ENCODE results near the gene CLEC2D.
"Not testable (repeated sequence)": the region's sequence is repeated elsewhere in the genome, so short reads cannot be mapped to it uniquely, and the experiment has no call there.

CLEC2D gene

DNA sequence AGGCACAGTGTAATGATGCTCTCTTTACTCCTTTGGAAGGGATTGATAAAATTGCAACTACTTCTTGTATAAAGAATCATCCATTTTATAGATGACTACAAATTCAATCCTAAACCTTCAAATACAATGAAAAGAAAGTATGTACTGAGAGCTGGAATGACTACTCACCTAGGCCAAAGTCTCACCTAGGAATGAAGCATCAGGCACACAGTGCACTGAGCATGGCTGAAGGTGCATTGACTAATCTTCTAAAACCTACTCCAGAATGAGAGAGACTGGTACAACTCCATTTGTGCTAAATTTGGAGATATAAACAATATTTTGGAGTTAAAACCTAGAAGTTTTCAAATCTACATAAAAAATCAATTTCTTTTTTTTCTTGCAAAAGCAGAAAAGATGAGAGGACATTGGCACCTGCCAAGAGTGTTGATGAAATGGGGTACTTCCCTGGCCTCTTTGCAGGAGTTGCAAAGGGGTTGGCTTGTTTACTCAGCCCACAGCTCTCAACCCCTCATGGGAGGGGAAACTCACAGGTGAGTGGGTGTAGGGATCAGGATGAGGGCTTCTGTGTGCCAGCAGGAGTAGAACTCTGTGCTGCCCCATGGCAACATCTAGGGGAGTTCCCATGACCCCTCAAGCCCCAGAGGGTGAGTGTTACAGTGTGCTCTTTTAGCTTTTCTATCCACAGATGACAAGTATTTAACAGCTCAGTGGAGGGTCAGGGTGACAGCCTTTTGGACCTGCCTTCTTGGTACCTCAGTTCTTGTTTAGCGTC is 32.1 kb downstream of the CLEC2D start:
- peak; percentile 42 for DNase-seq

DNA sequence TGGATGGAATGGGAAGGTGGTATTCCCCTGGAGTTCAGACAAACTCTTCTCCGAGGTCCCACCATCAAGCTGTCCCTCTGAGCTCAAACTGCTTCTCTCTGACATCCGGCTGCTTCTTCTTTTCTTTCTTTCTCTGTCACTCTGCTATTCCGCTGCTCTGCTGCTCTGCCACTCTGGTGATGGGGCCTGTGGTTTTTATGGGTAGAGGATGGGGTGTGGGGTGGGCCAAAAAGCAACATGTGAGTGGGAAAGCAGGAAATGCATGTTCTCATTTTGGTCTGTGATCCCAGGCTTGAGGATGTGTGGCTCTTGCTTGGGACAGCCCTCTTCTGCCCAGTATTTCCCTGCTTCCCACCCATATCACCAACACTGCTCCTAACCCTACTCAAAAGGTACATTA is 32.7 kb downstream of the CLEC2D start:
- peak; percentile 46 for DNase-seq

DNA sequence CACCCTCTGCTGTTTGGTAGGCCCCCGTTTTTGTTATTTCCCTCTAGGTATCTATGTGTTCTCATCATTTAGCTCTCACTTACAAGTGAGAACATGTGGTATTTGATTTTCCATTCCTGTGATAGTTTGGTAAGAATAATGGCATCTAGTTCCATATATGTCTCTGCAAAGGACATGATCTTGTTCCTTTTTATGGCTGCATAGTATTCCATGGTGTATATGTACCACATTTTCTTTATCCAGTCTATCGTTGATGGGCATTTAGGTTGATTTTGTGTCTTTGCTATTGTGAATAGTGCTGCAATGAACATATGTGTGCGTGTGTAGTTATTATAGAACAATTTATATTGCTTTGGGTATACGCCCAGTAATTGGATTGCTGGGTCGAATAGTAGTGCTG is 35.0 kb downstream of the CLEC2D start:
- DNase-seq: not testable (repeated sequence)

DNA sequence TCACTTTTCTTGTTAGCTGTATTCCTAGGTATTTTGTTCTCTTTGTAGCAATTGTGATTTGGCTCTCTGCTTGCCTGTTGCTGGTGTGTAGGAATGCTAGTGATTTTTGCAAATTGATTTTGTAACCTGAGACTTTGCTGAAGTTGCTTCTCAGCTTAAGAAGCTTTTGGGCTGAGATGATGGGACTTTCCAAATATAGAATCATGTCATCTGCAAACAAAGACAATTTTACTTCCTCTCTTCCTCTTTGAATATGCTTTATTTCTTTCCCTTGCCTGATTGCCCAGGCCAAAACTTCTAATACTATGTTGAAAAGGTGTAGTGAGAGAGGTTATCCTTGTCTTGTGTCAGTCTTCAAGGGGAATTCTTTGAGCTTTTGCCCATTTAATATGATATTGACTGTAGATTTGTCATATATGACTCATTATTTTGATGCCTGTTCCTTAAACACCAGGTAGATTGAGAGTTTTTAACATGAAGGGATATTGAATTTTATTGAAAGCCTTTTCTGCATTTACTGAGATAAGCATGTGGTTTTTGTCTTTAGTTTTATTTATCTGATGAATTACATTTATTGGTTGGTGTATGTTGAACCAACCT is 36.7 kb downstream of the CLEC2D start:
- DNase-seq: no peak

DNA sequence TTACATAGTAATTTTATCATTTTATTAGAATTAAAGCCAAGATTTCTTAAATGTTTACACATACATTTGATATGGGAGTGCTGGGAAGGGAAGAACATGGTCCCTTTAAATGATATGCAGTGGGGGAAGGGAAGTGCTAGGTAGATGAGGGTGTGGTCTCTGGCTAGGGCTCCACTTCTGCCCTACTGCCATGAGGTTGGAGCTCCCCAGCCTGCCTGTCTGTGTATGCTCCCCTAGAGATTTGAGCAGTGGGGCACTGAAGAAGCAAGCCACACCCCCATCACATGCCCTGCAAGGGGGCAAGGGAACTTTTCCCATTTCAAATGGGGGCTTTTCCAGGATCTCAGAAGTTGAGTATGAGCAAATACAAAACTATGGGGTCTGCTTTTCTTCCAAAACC is 37.8 kb downstream of the CLEC2D start:
- DNase-seq: no peak

DNA sequence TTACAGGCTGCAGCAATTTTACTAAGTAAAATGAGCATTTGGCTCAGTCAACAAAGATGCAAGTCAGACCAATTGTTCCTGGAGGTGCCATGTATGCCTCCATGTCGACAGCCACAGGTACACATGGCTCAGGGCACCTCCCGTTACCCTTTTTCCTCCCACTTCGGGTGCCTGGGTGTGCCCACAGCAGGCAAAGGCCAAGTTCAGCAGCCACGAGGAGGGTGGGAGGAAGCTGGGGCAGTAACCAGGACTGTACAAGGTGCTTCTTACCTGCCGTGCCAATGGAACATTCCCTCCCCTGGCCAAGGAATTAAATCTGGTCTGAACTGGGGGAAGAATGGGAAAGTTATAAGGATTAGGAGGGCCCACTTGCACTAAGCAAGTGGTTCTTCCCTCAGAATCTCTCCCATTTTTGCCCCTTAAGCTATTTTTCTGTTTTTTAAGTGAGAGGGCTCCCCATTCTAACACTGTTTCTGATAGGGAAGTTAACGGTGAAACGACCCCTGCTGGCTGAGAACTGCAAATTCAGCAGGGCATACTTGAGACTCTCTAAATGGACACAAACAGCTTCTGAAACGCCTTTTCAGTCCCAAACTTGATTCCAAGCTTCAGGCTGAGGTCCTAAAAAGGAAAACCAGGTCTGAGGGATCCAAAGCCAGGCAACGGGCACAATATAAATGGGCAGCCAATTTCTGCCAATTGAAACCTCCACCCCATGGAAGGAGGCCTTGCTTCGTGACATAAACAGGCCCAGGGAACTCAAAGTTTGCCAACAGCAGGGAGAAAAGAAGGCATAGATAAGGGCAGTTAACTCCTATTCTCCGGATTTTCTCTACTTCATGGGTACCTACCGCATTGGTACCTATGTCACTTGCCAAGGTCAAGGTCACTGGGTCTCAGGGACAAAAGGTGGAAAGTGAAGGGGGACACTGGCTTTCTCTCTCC is 38.6 kb downstream of the CLEC2D start:
- peak; percentile 66 for DNase-seq

DNA sequence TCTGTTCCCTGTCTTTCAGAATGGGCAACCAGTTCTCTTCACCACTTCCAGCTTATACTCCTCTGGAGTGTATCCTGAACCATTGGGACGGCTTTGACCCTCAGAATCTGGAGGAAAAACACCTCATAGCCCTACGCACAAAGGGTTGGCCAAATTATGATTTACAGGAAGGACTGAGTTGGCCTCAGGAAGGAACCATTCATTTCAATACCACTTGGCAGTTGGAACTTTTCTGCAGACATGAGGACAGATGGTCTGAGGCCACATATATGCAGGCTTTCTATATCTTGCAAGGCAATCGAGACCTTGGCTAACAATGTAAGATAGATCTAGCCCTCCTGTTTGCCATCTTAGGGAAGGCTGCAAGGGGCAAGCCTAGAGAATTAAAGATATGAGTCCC is 39.3 kb downstream of the CLEC2D start:
- no peak for DNase-seq

DNA sequence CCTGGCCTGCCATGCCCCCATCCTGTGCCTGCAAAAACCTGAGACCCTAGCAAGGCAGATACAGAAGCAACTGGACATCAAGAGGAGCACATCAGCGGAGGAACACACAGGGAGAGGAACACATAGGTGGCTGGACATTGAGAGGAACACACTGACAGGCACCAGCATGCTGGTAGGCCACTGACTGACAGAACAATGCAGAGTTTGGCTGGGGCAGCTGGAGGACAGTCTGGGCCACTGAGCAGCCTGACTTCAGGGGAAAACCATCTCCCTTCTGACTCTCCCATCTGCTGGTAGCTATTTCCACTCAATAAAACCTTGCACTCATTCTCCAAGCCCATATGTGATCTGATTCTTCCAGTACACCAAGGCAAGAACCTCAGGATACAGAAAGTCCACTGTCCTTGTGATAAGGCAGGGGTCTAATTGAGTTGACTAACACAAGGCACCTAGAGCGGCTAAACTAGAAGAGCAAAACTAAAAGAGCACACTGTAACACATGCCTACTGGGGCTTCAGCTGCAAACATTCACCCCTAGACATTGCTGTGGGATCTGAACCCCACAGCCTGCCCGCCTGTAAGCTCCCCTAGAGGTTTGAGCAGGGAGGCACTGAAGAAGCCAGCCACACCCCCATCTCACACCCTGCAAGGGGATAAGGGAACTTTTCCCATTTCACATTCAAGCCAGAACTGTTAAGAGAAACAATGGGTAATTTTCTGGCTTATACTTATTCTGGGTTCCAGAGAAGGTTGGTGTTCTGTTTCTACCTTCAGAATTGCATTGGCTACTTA is 41.3 kb downstream of the CLEC2D start:
- no peak for DNase-seq

DNA sequence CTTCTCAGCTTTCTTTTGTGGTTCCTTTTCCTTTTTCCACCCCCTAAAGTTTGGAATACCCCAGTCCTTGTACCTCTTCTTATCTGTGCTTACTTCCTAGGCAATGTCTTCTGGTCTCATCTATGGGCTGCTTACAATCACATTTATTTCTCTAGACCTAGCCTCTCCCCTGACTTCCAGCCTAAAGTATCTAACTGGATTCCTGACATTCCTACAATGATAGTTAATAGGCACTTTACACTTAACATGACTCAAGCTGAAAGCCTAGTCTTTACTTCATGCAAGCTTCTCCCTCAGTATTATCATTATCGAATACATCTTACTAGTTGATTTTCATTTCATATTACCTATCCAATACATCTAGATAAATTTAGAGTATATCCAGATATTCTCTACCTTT is 42.2 kb downstream of the CLEC2D start:
- DNase-seq: no peak

DNA sequence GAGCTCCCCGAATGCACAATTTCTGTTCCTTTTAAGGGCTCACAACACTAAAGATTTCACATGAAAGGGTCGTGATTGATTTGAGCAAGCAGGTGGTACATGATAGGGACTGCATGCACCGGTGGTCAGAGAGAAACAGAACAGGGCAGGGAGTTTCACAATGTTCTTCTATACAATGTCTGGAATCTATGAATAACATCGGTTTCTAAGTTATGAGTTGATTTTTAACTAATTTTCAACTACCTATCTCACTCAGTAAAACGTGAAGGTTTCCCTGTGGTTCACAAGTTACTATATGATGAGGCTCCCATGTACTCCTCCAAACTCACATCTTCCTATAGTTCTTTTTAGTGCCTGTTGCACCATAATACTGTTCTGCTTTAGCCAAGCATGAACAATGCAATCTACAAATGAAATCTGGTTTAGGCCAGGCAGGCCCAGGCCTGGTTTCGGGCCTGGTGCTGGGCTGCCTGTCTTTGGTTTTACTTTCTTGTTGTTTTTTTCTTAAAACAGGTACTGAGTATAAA is 43.6 kb downstream of the CLEC2D start:
- not testable (repeated sequence) for DNase-seq

DNA sequence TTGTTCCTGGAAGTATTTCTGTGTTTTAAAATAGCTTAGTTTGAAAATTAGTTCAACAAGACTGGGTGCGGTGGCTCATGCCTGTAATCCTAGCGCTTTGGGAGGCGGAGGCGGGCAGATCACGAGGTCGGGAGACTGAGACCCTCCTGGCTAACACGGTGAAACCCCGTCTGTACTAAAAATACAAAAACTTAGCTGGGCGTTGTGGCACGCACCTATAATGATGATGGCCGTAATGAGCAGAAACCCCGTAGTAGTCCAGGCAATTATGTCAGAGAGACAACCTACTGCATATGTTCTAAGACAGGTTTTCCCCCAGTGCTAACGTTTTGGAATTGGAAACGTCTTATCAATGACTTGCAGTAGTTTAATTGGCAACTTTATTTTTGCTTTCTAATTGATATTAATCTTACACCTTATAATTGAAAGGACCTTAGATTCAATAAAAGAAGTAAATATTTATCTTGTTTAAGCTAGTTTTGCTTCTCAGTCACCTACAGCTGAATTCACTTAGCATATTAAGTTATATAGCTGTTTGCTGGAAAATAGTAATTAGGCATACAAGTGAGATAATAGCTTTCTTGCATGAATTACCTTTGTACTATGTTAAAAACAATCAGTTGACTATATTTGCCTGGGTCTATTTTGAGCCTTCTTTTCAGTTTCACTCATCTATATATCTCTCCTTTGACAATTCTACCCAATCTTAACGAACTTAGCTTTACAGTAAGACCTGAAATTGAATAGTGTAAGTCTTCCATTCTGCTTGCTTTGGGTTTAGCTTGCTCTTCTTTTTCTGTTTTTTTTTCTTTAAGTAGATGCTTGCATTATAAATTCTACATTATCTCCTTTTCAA is 47.8 kb downstream of the CLEC2D start:
- no peak for DNase-seq

DNA sequence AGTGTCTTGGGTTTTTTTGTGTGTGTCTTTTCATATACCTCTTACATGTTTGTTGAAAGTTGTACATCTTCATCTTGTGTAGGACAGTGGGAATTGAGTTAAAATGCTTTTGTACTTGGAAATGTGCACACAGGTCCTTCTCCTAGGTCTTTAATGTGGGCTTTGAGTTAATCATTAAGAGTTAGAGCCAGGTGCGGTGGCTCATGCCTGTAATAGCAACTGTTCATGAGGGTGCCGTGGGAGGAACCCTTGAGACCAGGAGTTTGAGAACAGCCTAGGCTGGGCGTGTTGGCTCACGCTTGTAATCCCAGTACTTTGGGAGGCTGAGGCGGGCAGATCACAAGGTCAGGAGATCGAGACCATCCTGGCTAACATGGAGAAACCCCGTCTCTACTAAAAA is 49.5 kb downstream of the CLEC2D start:
- DNase-seq: no peak

DNA sequence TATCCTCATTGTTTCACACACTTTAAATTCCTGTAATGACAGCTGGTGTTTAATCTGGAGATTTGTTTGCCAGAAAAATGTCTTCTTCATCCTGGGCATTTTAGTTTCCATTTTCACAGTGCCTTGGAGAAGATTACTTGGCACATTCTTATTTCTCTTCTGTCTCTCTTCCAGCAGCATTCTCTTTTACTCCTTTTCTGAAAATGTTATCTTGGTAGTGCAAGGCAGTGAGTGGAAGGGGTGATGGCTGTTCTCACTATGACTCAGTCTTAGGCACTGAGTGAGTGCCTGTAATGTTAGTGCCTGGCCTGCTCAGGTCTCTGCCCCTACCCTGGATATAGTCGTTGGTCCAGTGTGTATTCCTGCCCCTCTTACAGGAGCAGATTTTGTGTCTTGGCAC is 50.3 kb downstream of the CLEC2D start:
- no peak for DNase-seq

DNA sequence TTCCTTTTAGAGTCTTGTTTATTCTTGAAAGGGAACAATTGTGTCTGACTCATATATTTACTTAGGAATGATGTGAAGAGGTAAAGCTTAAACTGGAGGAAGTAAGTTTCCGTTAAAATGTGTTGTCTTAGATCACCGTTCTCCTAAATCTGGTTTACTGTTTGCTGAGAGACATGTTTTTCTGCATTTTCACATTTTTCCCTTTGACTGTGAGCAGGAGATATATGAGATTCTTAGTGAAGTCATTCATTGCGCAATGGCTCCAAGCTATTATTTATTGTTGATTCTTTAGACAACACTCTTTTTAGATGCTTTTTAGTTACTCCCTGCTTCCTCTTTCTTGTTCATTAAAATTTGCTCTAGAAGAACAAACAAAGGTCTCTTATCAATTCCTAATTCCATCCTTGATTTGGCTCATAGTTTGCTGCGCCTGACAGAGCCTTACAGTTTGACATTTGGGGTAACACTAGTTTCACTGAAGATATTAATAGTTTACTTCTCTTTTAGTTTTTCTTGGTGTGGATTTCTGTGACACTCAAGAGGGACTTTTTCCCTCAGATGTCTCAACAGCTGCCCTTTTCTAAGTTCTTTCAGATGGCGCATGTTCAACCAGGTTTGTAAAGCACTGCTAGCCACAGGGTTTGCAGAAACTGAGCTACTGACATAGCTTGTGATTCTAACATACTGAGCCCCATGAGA is 52.0 kb downstream of the CLEC2D start:
- DNase-seq: no peak

DNA sequence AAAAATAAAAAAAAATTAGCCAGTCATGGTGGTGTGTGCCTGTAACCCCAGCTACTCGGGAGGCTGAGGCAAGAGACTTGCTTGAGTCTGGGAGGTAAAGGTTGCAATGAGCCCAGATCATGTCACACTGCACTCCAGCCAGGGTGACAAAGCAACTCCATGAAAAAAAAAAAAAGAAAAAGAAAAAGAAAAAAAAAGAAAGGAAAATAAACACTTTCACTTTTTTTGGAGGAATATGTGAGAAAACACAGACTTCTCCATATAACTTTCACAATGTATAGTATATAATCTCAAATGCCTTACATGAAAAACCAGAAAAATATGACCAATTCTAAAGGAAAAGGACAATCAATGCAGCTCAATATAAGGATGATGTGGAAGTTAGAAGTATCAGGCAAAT is 54.5 kb downstream of the CLEC2D start:
- no peak for DNase-seq

DNA sequence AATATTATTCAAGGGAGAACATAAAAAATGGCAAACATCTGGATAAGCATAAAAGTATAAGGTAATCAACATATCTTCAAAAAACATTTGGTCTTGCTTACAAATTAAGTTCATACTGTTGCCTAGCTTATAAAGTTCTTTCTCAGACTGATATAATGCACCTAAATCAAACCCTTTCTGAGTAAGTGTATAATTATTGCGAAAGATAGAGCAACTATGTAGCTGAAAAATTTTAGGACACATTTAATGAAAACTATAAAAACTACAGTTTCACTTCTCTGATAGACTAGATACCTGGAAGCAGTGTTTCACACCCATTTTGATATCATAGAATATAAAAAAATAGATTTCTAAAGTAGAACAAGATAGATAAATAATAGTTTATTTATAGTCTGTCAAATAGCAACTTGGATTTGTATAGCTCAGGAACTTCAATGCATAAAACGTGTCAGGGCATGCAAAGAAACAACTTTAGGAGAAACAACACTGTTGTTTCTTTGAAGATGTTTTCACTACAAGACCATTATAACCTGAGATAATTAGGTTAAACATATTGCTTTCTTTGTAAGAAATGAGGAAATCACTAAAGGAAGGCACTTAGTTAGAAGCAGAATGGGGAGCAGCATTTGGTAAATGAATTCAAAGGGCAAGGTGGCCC is 55.8 kb downstream of the CLEC2D start:
- no peak for DNase-seq

DNA sequence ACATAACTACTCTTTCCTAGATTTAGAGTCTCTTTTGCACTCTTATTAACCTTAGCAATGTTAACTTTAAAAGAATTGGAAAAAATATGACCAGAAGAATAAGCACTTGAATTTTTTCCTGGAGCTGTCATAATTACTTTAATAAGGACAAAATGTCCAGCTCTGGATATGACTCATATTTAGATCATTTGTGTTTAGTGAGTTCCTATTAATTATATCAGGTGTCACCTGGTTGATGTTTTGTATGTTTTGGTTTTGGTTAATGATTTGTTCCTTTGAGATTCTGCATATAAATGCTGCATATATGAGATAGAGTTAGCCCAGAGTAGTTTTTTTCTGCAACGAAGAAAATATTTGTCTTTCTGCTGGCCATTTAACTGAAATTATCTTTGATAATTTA is 58.3 kb downstream of the CLEC2D start:
- DNase-seq: no peak

DNA sequence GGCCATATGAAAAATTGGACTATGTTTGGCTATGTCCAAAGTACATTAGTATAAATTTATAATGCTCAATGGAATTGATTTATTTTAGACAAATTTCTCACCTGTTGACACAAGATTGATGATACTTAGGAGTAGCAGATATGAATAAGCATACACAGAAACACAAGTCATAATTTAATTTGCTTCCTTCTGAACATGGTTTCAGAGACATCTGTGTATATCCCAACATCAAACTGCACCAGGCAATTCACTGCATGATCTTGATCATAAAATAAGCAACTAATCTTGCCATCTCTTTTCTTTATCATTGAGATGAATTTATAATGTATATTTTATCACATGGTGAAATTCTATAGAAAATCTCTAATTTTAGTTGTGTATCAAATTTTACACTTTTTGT is 59.6 kb downstream of the CLEC2D start:
- DNase-seq: no peak

DNA sequence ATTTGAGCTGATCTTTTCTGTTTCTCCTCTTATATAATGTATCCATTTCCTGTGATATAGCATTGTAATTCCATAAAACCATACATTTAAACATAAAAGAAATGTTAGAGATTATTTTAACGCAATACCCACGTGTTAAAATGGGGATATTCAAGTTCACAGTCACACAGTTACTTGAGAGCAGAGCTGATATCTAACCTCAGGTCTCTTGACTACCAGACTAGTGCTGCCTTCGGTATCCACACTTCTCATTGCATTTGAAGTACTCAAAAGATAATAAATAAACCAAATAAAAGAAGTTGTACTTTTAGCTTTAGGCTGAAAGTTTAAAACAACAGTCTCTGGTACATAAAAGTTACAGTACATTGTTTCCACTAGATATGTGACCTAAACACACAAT is 60.5 kb downstream of the CLEC2D start:
- no peak for DNase-seq

DNA sequence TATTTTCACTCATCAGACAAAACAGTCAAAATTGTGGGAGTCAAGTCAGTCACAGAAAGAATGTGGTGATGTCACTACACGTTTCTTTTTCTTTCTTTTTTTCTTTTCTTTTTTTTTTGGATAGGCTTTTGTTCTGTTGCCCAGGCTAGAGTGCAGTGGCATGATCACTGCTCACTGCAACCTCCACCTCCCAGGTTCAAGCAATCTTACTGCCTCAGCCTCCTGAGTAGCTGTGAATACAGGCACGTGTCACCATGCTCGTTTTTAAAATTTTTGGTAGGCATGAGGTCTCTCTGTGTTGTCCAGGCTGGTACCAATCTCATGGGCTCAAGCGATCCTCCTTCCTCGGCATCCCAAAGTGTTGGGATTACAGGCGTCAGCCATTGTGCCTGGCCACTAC is 61.1 kb downstream of the CLEC2D start:
- DNase-seq: no peak
